ENCODE results near the gene B3GNT5.

DNA sequence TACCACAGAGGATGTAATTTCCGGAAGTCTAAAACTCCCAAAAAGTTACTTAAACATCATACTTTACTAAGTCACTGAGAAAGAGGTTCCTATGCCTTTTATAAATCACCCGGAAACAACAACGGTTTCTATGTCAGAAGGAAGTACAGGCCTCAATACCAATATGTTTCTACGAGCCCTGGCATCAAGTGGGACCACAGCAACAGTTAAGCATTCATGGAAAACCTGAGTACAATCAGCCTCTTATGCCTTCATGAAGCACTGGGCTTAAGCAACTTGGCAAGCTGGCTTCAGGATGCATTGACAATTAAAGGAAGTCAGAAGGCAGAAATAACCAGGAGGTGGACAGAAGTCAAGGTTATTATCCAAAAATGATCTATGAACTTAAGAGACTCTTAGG lies 19.1 kb upstream of the B3GNT5 start:
- TF ChIP-seq POLR2AphosphoS5 (IDR thresholded peaks at IDR 0.05; ENCODE audit: borderline replicate concordance, low read depth, low read length) (no peak), EZH2 (IDR thresholded peaks at IDR 0.05) (no peak), FOXP2 (optimal IDR thresholded peaks at IDR 0.05; ENCODE audit: control extremely low read depth, extremely low read length, insufficient read depth) (no peak)

All from SK-N-MC (cell line).